H1 (cell line): ENCODE measurements around the gene MATN1. TPM values are rescaled to one million over a fixed set of nuclear protein-coding genes. Genes with fewer than 3 reads are reported as not detected.

Experiments used
- BACH1 ChIP-seq: IDR thresholded peaks from 2 replicates; pipeline ENCODE4 v1.6.1; 2012; ENCODE audit warnings: low read length, improper control_type of control experiment
- EGR1 ChIP-seq: IDR thresholded peaks from 2 replicates; pipeline ENCODE4 v1.6.1; 2011; ENCODE audit warnings: low read depth, low read length, borderline replicate concordance
- FOSL1 ChIP-seq: IDR thresholded peaks from 2 replicates; pipeline ENCODE4 v1.6.1; 2011; ENCODE audit warnings: mild to moderate bottlenecking, low read depth, low read length, moderate library complexity; ENCODE audit not compliant: insufficient read depth
- HDAC6 ChIP-seq: IDR thresholded peaks from one replicate; pipeline ENCODE4 v1.7.1; 2012; ENCODE audit warnings: low read depth, mild to moderate bottlenecking, inconsistent platforms, low read length, moderate library complexity
- polyA plus RNA-seq, 7 experiments: library from polyadenylated mRNA; depleted of rRNA in 3 of 7; stranded (reverse) in 5 of 7; unstranded in 2 of 7; fragments of >200 nt in 5 of 7; fragments of 200-250 nt in 2 of 7; gene quantifications; 1 replicate in 5 of 7; 2 replicates in 1 of 7; 4 replicates in 1 of 7; pipeline versions ENCODE4 v1.2.1 to v1.2.3, GENCODE V29; 2011 to 2013; ENCODE audit warnings: missing spikeins in 2 of 7, mixed read lengths in 2 of 7
- total RNA-seq: library from RNA; stranded (reverse); fragmentation: NEBNext Ultra II Directional; extraction: Animal tissue kit (Norgen Biotek cat#: 25700); gene quantifications from 2 replicates; pipeline ENCODE4 v1.2.1, GENCODE V29; 2021

MATN1 gene
- total and polyA plus RNA-seq, 2 of the 8 experiments (the other 6 are each of a cell fraction or from before 2014, with no cell fraction given) = 0.12 to 0.28 TPM

DNA sequence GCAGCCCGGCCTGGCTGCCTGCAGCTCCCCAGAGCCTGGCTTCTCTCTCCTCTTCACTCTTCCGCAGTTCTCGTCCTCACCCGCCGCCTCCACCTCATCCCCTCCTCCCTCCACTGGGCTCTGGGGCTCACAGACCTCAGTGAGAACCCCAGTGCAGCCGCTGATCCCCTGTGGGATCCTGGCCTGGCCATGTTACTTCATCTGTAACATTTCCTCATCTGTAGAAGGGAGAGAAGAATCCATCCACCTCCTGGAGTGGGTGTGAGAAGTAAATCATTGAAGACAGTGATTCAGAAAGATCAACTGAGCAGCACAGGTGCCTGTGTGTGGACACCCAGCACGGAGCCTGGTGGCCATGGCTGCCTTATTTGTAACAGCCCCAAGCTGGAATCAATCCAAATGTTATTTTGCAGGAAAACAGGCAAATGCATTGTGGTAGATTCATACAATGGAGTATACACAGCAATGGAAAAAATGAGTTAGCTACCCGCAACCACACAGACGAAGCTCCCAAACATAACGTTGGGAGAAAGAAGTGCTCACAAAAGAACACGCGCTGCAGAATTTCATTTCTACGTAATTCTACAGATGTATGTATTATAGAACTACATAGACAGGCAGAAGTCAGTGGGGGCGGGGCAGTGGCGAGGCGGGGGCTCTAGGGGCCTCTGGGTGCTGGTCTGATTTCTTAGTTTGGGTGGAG lies 25.5 kb upstream of the MATN1 start (continued):
- no peak for TF ChIP-seq HDAC6
- no peak for TF ChIP-seq BACH1
- no peak for TF ChIP-seq EGR1
- TF ChIP-seq FOSL1 = no peak
